GM19023 (cell line): ENCODE data around the gene ADAMTS10.
"Not testable (repeated sequence)": the region's sequence is repeated elsewhere in the genome, so short reads cannot be mapped to it uniquely, and the experiment has no call there.

Experiments used
- ATAC-seq: cut with Tn5 transposase; IDR thresholded peaks from one replicate; pipeline ENCODE4 v1.9.1; 2021; ENCODE audit warnings: mild to moderate bottlenecking, moderate library complexity; ENCODE audit not compliant: unreplicated experiment

The ADAMTS10 gene

GRCh38 chr19:8629184-8629583 lies 18.7 kb upstream of the ADAMTS10 start:
- ATAC-seq = no peak

DNA sequence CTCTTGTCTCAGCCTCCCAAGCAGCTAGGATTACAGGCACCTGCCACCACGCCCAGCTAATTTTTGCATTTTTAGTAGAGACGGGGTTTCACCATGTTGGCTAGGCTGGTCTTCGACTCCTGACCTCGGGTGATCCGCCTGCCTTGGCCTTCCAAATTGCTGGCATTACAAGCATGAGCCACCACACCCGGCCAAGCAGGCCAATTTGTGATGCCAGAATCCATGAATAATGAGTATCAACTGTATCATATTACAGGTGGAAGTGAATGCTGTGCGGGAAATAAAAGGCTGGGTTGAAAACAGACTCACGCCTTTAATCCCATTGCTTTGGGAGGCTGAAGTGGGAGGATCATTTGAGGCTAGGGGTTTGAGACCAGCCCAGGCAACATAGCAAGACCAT lies 16.3 kb upstream of the ADAMTS10 start:
- ATAC-seq = no peak

DNA sequence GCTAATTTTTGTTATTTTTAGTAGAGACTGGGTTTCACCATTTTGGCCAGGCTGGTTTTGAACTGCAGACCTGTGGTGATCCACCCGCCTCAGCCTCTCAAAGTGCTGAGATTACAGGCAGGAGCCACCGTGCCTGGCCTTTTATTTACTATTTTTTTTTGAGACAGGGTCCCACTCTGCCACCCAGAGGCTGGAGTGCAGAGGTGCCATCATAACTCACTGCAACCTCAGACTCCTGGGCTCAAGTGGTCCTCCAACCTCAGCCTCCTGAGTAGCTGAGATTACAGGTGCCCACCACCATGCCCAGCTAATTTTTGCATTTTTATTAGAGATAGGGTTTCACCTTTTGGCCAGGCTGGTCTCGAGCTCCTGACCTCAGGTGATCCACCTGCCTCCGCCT lies 12.4 kb upstream of the ADAMTS10 start:
- ATAC-seq = not testable (repeated sequence)

- ATAC-seq = no peak
These were observed 8.2 kb upstream of the ADAMTS10 start for GRCh38 chr19:8618751-8619150.

DNA sequence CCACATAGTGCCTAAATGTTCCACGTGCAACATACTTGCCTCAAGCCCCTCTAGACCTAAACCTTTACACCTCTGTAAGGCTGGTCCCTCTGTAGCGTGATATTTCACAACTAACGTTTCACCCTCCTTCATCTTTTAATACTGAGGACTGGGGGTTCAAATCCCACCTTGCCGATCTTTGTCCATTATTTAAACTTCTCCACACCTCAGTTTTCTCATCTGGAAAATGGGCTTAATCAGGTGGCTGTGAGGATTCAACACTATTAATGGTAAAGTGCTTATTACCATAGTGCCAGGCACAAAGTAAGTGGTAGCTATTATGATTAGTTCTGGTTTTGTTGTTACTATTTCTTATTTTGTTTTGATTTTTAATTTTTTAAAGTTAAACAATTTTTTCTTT lies 7.5 kb upstream of the ADAMTS10 start:
- no peak for ATAC-seq

GRCh38 chr19:8617325-8617724 lies 6.8 kb upstream of the ADAMTS10 start:
- not testable (repeated sequence) for ATAC-seq

- no peak for ATAC-seq
These were observed 6.3 kb upstream of the ADAMTS10 start for GRCh38 chr19:8616861-8617260.

DNA sequence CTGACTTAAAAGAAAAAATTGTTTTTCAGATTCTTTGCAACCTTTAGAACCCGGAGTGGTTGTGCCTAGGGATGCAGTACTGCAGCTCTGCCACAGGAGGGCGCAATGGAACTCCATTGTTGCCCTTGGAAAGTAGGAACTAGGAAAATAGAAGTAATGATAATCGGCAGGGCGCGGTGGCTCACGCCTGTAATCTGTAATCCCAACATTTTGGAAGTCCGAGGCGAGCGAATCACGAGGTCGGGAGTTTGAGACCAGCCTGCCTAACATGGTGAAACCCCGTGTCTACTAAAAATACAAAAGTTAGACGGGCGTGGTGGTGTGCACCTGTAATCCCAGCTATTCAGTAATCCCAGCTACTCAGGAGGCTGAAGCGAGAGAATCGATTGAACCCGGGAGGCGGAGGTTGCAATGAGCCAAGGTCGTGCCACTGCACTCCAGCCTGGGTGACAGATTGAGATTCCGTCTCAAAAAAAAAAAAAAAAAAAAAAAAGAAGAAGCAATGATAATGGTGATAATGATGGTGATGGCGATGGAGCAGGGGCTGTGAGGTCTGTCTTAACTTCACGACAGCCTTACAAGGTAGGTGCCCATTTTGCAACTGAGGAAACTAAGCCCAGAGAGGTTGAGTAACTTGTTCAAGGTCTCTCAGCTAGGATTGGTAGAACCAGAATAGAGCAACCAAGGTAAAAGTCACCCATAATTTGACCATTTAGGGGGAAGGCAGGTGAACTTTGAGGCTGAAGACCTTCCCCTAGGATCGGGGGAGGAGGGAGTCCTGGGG lies 5.5 kb upstream of the ADAMTS10 start:
- ATAC-seq = no peak

GRCh38 chr19:8615024-8615423 lies 4.5 kb upstream of the ADAMTS10 start:
- ATAC-seq = no peak

DNA sequence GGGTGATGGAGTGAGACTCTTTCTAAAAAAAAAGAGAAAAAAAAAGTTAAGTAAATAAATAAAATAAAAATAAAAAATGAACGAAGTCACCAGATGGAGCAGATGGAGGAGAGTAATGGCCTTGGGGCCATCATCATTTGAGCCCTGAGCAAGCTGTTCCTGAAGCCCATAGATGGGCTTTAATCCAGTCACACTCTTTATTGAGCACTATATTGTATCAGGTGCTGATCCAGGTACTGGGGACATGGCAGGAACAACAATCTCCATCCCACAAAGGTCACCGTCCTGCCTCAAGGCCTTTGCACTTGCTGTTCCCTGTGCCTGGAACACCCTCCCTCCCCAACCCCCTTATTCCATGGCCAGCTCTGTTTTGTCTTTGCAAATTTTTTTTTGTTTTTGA lies 3.9 kb upstream of the ADAMTS10 start:
- ATAC-seq = no peak

DNA sequence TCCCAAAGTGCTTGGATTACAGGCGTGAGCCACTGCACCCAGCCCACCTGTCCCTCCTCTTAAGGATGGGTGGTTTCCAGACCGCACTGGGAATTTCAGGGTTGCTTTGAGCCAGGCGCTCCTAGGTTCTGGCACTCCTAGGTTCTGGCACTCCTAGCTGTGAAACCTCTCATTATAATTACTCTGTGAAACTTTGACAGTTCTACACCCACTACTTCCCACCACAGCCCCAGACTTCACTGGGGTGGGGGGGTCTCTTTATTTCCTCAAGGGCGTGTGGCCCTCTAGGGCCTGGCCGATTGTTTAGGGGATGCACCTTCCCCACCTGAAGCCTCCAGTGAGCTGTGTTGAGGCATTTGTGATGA lies 2.3 kb upstream of the ADAMTS10 start:
- no peak for ATAC-seq

- no peak for ATAC-seq
These were observed 1.6 kb upstream of the ADAMTS10 start for GRCh38 chr19:8611877-8612806.

DNA sequence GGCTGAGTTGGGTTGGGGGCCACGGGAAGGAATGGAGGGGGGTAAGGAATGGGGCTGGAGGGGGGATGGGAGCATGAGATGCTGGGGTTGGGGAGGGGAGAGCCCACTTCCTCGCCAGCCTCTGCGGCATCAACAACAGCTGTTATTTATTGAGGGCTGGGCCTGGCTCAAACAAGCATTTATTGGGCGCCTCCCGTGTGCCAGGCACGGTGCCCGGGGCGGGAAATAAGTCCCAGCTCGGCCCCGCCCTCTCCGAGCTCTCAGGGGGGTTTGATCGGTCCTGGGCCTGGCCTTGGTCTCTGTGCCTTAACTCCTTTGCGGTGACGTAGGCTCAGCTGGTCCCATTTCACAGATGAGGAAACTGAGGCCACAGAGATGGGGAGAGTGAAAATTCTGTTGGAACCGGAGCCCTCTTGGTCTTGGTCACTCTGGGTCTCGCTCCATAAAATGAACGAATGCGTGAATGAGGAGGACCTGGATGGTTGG lies 919 bp upstream of the ADAMTS10 start:
- no peak for ATAC-seq

- ATAC-seq = no peak
These were observed 403 bp upstream of the ADAMTS10 start for GRCh38 chr19:8610936-8611300.

GRCh38 chr19:8609279-8610040 lies 1.1 kb downstream of the ADAMTS10 start:
- no peak for ATAC-seq

DNA sequence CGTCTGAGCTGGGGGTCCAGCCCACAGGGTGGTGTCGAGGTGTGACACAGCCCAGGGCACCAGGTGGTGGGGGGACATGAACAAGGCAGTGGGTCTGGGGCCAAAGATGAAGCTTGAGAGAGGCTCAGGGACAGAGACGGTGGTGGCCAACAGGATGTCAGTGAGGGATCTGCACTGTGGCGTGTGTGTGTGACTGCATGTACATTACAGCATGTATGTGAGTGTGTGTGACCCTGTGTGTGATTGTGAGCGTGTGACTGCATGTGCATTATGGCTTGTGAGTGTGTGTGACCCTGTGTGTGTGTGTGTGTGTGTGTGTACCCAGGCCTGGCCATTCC lies 1.6 kb downstream of the ADAMTS10 start:
- no peak for ATAC-seq

GRCh38 chr19:8607386-8607785 lies 3.1 kb downstream of the ADAMTS10 start:
- no peak for ATAC-seq

- ATAC-seq = no peak
These were observed 5.0 kb downstream of the ADAMTS10 start for GRCh38 chr19:8605514-8605913.

DNA sequence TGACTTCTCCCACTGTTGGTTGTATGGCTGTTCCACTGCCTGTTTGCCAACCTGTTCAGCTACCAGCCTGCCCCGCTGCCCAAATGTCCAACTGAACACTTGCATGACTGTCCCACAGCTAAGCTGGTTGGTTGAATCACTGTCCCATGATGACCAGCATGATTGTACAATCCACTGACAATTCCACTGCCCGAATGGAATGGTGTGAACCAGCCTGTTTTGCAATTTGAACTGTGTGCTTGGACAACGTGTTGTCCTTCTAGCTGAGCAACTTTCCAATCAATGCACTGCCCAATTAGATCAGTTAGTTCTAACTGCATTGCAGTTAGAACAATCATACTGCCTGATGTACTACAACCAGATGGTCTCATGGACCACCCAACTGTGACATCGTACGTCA lies 8.7 kb downstream of the ADAMTS10 start:
- no peak for ATAC-seq

- ATAC-seq = no peak
These were observed 9.7 kb downstream of the ADAMTS10 start for GRCh38 chr19:8600816-8601215.

- ATAC-seq = no peak
These were observed 10.5 kb downstream of the ADAMTS10 start for GRCh38 chr19:8600064-8600463.
